Measurements from ENCODE around the gene PTPRE.

- TF ChIP-seq CTCF (IDR thresholded peaks at IDR 0.05; ENCODE audit: low read depth, low read length) (no peak), EZH2phosphoT487 (IDR thresholded peaks at IDR 0.05; ENCODE audit: low read depth) (no peak)
Measured at GRCh38 chr10:128116187-128116586, 209.3 kb downstream of the PTPRE start.
